GM19043 (cell line): ENCODE data around the gene MAPKAP1.

Experiments used
- ATAC-seq: cut with Tn5 transposase; IDR thresholded peaks from one replicate; pipeline ENCODE4 v1.9.1; 2021; ENCODE audit warnings: low read depth; ENCODE audit not compliant: unreplicated experiment

Gene MAPKAP1

DNA sequence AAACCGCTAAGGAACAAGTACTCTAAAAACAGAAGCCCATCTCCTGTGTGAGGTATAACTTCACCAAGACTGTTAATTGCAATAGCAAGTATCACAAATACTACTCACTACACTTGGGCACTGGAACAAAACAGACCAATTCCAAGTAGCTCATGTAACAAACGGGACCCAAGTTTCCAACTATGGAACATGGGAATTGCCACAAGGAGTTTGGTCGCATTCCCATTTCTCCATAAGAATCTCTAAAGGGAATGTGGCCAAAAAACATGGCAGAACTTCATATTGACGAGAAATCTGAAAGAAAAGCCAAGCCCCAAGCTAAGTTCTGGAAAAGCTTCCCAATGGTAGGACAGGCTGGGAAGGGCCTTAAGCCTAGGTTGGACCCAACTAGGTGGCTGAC lies 162.5 kb downstream of the MAPKAP1 start:
- no peak for ATAC-seq

DNA sequence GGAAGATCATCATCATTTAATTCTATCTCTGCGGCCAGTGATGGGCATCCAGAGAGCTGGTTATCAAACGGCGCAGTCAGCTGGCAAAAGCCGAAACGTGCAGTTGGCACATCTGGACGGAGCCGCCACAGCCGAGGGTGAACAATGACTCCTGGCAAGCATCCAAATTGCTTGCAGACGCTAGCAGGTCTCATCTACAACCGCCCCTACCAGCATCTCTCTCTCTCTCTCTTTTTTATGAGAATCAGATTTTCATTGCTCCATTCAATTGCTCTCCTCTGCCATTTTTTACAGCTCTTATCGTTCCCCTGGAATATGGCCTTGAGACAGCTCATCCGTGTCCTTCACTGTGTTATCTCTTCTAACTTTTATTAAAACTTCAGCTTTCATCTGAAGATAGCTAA lies 165.2 kb downstream of the MAPKAP1 start:
- no peak for ATAC-seq

DNA sequence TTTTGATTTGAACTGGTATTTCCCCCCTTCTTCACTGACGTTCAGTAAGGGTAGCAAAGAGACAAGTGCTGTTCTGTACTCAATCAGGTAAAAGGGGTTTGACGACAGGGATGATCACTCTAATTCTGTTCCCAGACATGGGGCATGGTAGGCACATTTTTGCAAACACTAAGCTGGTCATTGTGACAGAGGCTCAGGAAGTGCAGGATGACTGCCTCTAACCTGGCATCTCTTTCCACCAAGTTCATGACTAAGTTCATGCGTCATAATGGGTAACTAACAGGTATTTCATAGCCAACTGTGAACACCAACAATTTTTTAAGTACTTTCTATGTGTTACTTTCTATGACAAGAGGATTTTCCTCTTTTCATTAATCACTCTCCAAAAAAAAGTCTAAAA lies 166.5 kb downstream of the MAPKAP1 start:
- ATAC-seq: no peak

DNA sequence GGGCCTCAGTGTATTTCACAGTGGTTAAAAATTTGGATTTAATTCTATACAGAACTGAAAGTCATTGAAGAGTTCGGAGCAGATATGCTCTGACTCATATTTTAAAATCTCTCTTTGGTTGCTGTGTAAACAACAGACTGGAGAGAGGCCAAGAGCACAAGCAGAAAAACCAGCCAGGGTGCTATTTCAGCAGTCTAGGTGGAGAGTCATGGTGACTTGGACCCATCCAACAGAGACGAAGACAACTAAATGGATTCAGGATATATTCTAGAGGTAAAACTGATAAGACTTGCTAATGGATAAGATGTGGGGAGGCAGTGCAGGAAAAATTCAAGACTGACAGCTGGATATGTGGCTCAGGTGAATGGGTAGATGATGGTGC lies 168.9 kb downstream of the MAPKAP1 start:
- ATAC-seq: no peak

DNA sequence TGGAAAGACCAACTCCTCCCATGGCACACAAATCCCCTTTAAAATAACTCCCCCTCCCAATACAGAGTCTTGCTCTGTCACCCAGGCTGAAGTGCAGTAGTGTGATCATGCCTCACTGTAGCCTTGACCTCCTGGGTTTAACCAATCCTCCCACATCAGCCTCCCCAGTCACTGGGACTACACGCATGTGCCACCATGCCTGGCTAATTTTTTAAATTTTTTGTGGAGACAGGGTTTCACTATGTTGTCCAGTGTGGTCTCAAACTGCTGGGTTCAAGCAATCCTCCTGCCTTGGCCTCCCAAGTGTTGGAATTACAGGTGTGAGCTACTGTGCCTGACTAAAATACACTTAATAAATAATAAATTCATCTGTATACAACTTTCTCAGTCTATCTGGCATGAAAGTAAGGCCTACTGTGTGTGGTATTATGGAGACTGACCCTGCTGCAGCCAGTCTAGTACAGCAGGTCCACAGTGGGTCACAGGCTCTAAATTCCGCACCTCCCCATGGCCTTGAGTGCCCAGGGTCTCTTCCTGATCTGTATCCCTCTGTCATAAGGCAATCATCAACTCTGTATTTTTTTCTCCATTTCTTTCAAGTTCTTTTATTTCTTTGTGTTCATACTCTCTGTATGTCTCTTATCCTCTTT lies 169.4 kb downstream of the MAPKAP1 start:
- ATAC-seq: no peak

DNA sequence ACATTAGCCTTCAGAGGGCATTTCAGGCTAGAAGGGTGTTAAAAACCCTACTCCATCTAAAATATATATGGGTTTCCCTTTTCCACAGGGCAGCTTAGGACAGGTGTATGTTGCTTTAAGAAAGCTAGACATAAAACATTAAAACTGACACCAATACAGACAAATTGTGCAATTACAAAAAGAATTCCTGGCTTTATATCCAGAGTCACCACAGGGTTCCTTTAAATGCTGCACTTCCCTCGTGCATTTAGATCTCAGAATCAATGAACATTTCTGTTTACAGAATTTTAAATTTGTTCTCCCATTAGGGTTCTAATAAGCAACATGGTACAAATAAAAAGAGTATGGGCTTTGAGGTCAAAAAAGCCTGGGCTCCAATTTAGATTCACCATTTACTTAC lies 170.2 kb downstream of the MAPKAP1 start:
- ATAC-seq: no peak

DNA sequence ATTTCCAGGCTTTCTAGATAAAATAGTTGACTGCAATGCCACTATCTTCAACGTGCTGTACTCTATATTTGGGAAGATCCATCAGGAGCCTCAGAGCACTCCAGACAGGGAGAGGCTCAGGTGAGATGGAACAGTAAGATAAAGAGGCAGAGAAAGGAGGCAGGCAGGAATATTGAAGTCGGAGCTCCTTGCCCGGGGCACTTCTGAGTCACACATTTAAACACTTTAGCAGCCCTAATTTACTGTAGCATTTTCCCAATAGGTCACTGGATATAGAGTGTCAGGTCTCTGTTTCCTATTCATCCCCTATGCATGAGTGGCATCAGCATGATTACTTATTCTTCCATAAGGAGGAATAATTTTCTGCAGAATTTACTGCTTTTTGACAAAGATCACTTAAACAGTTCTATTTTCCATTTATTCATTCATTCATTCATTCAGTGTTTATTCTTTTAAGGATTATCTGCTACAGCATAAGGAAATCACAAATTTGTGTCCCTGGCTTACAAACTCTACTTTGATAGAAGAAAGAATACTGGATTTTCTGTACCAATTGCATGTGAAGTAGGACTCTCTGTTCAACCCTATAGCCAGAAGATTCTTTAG lies 170.7 kb downstream of the MAPKAP1 start:
- no peak for ATAC-seq

DNA sequence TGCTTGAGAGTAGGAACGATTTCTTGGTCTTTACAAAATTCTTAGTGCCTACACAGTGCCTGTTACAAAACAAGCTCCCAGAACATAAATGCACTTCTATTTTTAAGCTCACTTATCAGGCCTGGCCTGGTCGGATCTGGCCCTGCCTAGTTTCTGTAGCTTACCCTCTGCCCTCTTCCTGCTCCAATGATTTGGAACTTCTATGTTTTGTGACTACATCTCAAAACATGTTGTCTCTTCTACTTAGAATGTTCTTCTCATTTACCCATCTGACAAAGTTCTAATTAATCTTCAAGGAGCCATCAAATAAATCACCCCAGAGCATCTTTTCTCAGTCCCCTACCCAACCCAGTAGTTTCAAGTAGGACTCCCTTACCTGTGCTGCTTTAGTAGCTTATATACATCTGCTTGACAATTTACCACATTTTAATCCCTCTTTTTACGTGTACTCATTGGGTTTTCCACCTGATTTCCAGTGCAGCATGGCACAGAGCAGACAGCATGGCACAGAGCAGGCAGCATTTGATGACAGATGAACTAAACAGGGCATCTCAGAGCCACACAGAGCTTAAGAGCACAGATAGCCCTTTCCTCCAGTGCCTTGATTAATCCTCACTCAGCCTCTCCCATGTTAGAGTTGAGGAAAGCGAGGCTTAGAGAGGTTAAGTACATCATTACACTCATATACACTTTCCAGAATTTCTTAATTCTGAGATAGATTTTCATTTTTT lies 171.9 kb downstream of the MAPKAP1 start:
- ATAC-seq: no peak

DNA sequence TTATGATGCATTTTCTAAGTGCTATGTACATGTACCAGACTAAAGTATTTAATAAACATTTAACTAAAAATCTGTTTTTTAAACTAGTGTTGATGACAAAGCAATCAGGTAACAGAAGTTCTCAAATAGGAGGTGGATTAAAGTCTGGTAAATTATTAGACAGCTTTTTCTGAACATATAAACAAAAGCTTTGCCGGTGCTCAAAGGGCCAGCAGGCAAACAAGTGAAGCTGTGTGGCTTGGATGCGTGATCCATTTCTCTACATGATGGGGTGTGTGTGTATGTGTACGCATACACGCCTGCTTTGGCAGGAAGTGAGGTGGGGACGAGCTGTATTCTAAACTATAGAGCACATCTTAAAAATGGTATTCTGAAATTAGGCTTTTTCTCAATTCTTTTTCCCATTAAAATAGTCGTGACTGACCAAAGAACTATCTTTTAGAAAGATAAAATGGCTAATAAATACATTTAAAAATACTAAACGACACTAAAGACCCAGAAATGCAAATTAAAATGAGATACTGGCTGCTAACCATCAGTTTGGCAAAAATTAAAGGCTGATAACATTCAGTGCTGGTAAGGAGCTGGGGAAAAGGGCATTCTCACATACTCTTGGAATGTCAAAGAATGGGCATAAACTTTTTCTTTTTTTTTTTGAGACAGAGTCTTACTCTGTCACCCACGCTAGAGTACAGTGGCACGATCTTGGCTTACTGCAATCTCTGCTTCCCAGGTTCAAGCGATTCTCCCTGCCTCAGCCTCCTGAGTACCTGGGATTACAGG lies 174.0 kb downstream of the MAPKAP1 start:
- ATAC-seq: no peak

DNA sequence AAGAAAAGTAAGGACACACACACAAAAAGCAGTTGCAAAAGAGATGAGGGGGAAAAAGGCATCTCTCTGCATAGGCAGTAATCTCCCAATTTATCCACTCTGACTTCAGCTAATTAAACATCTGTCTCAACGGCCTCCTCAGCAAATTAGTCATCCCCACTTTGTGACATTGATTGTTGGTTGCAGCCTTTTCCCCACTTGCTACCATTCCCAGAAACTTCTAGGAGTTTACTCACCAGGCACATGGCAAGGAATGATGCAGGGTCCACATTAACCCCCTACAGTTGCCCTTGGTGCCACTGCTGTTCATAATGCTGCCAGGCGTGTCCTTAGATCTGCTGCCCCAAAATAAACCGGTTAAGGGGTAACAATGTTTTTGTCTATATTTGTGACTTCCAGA lies 174.6 kb downstream of the MAPKAP1 start:
- no peak for ATAC-seq

DNA sequence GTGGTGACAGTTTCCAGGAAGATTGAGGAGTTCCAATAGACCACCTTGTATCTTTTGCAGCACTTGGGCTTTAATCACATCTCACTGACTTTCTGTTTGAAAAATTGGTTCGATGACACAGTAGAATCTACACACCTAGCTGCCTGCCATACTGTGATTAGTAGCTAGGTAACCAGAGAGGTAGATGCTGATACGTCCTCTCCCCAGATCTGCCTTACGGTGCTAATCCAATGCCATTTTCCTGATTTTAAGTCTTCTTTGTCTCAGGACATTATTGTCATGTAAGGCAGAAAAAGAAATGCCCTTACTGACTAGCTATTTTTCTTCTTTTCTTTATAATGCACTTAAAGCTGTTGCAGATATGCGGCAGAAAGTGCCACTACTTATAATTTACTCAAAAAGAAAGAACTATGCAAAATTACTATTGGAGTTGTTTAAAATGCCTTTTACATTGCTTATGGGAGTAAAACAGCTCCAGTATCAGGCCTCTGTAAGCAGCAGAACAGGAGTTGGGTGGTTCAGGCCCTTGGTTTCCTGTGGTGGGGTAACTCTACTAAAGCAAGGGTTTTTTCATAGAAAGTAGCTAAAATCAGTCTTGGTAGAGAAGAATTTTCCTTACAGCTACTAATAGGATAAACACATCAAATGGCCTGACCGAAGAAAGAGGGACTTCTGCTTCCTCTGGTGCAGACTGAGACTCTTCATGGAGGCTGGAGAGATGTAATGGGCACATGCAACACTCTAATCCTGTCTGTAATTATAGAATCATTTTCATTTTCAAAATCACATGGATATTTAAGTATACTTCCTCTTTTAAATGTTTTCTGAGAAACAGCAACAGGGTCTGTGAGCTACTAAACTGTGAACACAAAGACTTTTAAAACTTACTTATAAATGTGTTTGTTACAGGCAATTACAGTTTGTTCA lies 177.2 kb downstream of the MAPKAP1 start:
- peak; percentile 65 for ATAC-seq

DNA sequence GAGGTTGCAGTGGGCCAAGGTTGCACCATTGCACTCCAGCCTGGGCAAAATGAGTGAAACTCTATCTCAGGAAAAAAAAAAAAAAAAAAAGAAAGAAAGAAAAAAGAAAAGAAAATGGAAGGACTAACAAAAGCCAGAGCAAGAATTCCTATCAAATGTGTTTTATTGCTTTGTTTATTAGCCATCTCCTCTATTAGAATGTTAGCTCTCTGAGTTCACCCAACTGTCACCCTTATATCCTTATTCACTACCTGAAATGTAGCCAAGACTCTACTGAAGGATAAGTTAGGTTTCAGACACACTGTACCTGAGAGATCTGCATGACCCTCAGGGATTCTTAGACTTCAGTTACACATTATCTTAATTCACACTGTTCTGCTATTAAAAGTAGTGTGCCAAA lies 177.9 kb downstream of the MAPKAP1 start:
- ATAC-seq: no peak

DNA sequence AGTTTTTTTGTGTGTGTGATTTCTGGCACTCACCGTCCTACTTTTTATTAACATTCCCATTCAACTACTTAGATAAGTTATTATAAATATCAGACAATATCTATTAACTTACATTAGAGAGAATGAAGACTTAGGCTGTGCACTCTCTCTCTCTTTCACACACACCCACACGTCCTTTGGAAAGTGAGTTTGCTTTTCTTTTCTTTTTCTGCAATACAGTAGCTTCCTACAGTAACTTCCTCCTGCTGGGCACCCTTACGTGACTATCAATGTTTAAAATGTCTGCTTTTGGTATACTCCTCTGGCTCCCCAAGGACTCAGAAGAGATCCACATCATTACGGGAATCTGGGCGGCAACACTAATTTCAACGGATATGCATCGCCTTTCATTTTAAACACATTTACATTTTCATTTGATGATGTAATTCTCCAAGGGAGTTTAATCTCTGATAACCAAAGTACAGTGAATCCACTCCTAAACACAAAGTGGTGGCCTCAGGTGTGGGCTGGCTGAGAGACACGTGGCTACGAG lies 179.5 kb downstream of the MAPKAP1 start:
- ATAC-seq: no peak

DNA sequence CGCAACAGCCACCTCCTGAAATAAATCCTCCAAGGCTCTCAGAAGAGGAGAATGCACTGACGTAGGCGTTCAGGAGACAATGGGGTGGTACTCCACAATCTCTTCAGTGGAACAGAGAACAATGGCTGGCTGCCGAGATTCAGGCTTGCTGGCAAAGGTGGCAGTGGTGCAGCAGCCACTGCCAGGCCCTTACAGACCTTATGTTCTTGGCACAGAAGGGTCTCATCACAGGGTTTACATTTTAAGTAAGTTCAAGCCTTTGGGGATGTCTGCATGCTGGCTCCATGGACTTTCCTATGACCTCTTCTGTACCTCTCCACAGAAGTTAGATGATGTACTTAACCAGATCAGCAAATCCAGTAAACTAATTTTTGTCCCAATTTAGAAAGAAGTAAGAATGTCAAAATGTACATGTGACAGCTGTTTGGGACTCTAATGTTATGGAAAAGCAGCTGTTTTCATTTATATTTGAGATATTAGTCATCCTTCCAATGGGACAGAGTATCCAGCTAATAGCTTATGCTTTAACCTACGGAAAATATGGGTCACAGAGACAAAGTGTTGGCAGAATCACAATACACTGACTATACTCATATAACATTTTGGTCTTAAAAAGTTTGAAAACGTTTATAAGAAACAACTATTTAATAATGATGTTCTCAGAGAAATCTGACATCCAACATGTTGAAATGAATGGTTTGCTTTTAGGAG lies 180.9 kb downstream of the MAPKAP1 start:
- ATAC-seq: no peak

DNA sequence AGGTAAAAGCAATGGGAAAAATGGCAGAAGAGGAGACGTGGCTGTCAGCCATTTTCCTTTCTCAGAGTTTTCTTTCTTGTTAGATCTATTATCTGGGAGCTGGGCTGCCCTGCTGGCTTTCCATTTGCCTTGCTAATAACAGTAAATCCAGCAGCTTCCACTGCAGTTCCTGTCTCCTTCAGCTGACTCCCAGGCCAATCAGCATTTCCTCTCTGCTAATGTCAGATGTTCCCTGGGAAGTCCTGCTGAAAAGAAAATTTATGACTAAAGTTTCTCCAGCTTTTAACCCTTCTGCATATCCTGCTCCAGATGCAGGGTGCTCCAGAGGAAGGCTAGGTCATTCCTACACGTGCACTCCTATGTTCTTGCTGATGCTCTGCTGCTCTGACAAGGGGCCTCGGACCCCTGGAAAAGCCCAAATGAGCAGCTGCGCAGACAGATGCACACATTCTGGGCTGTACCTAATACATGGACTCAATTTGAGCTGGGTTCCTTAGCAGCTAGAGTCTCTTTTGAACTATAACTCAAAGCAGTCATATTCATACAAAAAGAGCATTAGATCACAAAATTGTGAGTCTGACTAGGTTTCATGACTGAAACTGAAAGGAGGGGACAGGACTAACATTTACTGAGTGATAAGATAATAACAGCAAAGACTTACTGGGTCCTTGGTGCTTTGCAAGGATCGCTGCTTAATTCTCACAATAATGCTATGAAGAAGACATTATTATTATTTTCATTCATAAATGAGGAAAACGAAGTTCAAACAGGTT lies 182.2 kb downstream of the MAPKAP1 start:
- no peak for ATAC-seq

DNA sequence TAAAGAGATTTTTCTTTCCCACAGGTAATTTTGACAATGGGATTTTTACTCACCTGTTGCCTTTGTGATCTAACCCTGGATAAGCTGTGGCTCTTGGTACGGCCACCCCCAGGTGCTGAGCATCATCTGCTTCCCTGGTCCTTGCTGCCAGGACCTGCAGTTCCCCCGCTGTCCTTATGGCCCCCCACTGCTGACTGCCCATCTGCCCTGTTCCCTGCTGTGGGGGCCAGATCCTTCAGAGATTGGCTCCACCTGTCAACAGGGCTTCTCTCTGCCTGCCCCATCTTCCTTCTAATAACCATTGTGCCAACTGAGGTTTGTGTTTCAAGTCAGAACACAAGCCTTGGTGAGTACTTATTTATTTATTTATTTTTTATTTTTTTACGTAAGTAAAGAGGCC lies 183.3 kb downstream of the MAPKAP1 start:
- no peak for ATAC-seq

DNA sequence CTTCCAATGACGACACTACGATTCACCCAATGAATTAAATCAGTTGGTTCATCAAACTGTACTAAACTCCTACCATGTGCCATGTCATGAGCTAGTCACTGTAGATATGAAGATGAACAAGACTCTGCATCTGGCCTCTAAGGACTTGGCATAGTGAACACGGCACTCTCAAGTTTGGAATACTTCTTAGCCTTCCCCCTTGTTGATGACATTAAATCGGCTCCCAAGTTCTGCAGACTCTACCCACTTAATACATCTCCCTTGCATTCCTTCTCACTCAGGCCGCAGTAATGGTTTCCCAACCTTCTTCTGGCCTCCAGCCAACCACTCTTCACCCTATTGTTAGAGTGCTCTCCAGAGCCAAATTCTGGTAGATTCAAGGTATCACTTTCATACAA lies 184.7 kb downstream of the MAPKAP1 start:
- ATAC-seq: no peak

DNA sequence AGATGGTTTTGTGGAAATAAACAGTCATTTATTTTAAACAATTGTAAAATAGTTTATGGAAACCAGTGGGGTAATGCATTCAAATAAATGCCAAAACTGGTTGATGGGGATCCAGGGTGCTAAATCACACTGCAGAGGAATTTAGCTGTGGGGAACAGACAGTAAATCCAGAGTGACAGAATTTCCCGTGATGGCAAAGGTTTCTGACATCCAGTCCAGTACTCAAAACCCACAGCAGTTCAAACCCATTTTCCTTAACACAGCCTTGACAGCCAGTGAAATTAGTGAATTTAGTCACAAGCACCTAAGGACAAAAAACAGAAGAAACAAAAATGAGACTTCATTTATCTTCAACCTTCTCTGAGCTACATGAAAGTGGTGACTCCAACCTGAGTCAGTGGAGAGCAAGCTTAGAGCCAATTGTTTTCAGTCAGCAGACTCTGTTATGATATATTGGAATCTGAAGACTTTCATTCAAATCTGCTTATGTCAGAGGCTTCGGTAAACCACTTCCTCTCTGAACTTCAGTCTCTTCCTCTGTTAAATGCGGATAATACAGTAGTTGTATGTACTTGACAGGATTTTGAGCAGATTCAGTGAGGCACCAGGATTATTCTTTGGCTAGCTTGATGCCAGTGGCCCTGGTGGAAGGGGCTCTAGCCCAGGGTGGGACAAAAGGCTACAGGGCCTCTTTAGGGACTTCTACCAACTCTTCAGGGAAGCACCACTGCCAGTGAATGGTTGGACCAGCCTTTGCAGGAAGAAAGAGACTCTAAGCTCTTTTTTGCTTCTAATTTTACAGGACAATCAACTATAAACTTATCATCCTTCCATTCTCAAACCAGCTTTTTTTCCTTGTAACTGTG lies 185.3 kb downstream of the MAPKAP1 start:
- ATAC-seq: no peak
